Endothelial cell (in vitro differentiated cells): Measurements from ENCODE around the gene CACNA2D4. TPM values are rescaled to one million over a fixed set of nuclear protein-coding genes. Genes with fewer than 3 reads are reported as not detected.

Experiments used
- DNase-seq: peaks from one replicate; pipeline ENCODE4 v3.0.0; 2021; ENCODE audit warnings: low spot score
- H3K27ac Mint-ChIP-seq: one replicate; pipeline ENCODE4 v1.8.0; 2021; ENCODE audit warnings: mixed read lengths, inconsistent platforms; ENCODE audit not compliant: unreplicated experiment
- H3K27me3 Mint-ChIP-seq: one replicate; pipeline ENCODE4 v1.8.0; 2021; ENCODE audit warnings: mild to moderate bottlenecking, moderate library complexity, mixed read lengths, inconsistent platforms; ENCODE audit not compliant: unreplicated experiment
- H3K36me3 Mint-ChIP-seq: one replicate; pipeline ENCODE4 v1.8.0; 2021; ENCODE audit warnings: mild to moderate bottlenecking, low read depth, mixed read lengths, inconsistent platforms; ENCODE audit not compliant: unreplicated experiment
- H3K4me1 Mint-ChIP-seq: one replicate; pipeline ENCODE4 v1.8.0; 2021; ENCODE audit warnings: mild to moderate bottlenecking, mixed read lengths, inconsistent platforms; ENCODE audit not compliant: unreplicated experiment
- H3K4me3 Mint-ChIP-seq: one replicate; pipeline ENCODE4 v1.8.0; 2021; ENCODE audit warnings: mild to moderate bottlenecking, mixed read lengths, inconsistent platforms; ENCODE audit not compliant: unreplicated experiment
- H3K9me3 Mint-ChIP-seq: one replicate; pipeline ENCODE4 v1.8.0; 2021; ENCODE audit warnings: mixed read lengths, inconsistent platforms; ENCODE audit not compliant: unreplicated experiment
- CTCF ChIP-seq: fragments of 200-600 bp; sonication (generic); IDR thresholded peaks from one replicate; pipeline ENCODE4 v1.5.0; 2021; ENCODE audit warnings: antibody characterized with exemption; ENCODE audit not compliant: unreplicated experiment
- total RNA-seq: library from RNA; stranded (reverse); fragmentation: NEBNext Ultra II Directional; extraction: Animal tissue kit (Norgen Biotek cat#: 25700); gene quantifications from one replicate; pipeline ENCODE4 v1.2.1, GENCODE V29; 2021; ENCODE audit not compliant: unreplicated experiment

The CACNA2D4 gene
- total RNA-seq, 1 donor from 2014 or later = 0.28 TPM

GRCh38 chr12:1826867-1827705 is 91.4 kb downstream of the CACNA2D4 start:
- TF ChIP-seq CTCF = no peak
- no peaks in the 10 kb centered on the region for H3K4me1 Mint-ChIP-seq
- peaks cover 7% of the 10 kb centered on the region for H3K27me3 Mint-ChIP-seq
- no peaks in the 10 kb centered on the region for H3K9me3 Mint-ChIP-seq
- H3K4me3 Mint-ChIP-seq = no peak overlapping the region
- no peaks in the 10 kb centered on the region for H3K36me3 Mint-ChIP-seq
- no peak for DNase-seq
- H3K27ac Mint-ChIP-seq = no peak overlapping the region

GRCh38 chr12:1826401-1826800 is 92.1 kb downstream of the CACNA2D4 start:
- Mint-ChIP-seq H3K4me3 (no peak overlapping the region), H3K36me3 (no peaks in the 10 kb centered on the region), H3K4me1 (no peaks in the 10 kb centered on the region), H3K9me3 (no peaks in the 10 kb centered on the region), H3K27me3 (peaks cover 10% of the 10 kb centered on the region), H3K27ac (no peak overlapping the region)
- TF ChIP-seq CTCF = no peak
- no peak for DNase-seq

- Mint-ChIP-seq H3K36me3 (no peaks in the 10 kb centered on the region), H3K4me3 (no peak overlapping the region), H3K4me1 (no peaks in the 10 kb centered on the region), H3K9me3 (no peaks in the 10 kb centered on the region), H3K27me3 (peaks cover 15% of the 10 kb centered on the region), H3K27ac (no peak overlapping the region)
- no peak for TF ChIP-seq CTCF
- no peak for DNase-seq
Observed at GRCh38 chr12:1825382-1826102, 92.9 kb downstream of the CACNA2D4 start.

DNA sequence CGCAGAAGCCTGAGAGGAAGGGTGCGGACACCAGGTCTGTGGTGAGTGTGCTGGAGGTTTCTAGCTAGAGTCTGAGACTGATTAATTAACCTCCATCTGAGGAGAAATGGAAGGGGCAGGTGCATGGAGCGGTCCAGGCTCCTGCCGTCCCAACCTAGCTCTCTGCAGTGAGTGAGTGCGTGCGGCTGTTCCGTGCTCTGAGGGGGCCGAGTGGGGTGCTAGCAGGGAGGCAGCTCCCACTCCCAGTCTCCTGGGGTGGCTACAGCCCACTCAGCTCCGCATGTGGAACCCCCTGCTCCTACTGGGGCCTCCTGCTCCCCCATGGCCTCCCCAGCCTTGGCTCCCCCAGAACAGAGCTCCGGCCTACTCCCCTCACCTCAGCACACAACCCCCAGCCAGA is 95.2 kb downstream of the CACNA2D4 start:
- peaks cover 22% of the 10 kb centered on the region for H3K27me3 Mint-ChIP-seq
- no peak overlapping the region for H3K4me3 Mint-ChIP-seq
- H3K27ac Mint-ChIP-seq = no peak overlapping the region
- no peaks in the 10 kb centered on the region for H3K36me3 Mint-ChIP-seq
- DNase-seq = no peak
- no peak for TF ChIP-seq CTCF
- H3K4me1 Mint-ChIP-seq = peaks cover 4% of the 10 kb centered on the region
- no peaks in the 10 kb centered on the region for H3K9me3 Mint-ChIP-seq

DNA sequence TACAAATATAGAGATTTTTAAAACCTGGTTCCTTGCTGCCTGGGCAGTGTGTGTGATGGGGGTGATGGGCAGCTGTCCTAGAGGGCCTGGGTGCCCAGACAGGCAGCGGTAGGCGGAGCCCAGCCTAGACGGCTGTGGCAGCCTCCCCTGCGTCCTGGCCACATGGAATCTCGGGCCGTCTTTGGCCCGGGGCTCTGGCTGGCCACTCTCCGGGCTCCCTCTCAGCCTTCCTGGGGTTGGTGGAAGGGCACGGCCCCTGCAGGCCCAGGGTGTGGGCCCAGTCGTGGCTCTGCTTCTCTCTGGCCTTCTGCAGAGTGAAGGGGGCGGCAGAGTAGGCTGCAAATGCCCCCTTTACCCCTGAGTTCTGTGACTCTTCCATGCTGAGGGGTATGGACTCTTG is 95.8 kb downstream of the CACNA2D4 start:
- H3K4me1 Mint-ChIP-seq = peaks cover 4% of the 10 kb centered on the region

More for the DNA sequence above, 95.8 kb downstream of the CACNA2D4 start:
- Mint-ChIP-seq H3K4me3 (no peak overlapping the region), H3K27ac (no peak overlapping the region), H3K9me3 (no peaks in the 10 kb centered on the region), H3K27me3 (peaks cover 22% of the 10 kb centered on the region), H3K36me3 (no peaks in the 10 kb centered on the region)
- DNase-seq = no peak
- no peak for TF ChIP-seq CTCF
